H9 (cell line): ENCODE data around the gene CETP. TPM values are rescaled to one million over a fixed set of nuclear protein-coding genes. Genes with fewer than 3 reads are reported as not detected.

Experiments used
- DNase-seq: peaks from one replicate; pipeline ENCODE4 v3.0.0-alpha.2; 2017
- H2AFZ ChIP-seq: one replicate; pipeline ENCODE4 v1.6.1; 2013; ENCODE audit warnings: mild to moderate bottlenecking, low read length, control low read depth, moderate library complexity
- H2AK5ac ChIP-seq: 2 replicates; pipeline ENCODE4 v1.6.1; 2013; ENCODE audit warnings: low read length, control low read depth, mixed read lengths; ENCODE audit not compliant: insufficient read length
- H2BK120ac ChIP-seq: one replicate; pipeline ENCODE4 v1.6.1; 2013; ENCODE audit warnings: low read depth, mild to moderate bottlenecking, low read length, control low read depth, inconsistent platforms; ENCODE audit not compliant: poor library complexity, severe bottlenecking
- H2BK12ac ChIP-seq: 2 replicates; pipeline ENCODE4 v1.6.1; 2013; ENCODE audit warnings: low read length, control low read depth, mixed read lengths, low read depth; ENCODE audit not compliant: insufficient read length
- H2BK15ac ChIP-seq: 2 replicates; pipeline ENCODE4 v1.6.1; 2013; ENCODE audit warnings: low read depth, low read length, control low read depth
- H2BK20ac ChIP-seq: one replicate; pipeline ENCODE4 v1.6.1; 2013; ENCODE audit warnings: low read depth, mild to moderate bottlenecking, low read length, control low read depth, inconsistent platforms; ENCODE audit not compliant: poor library complexity, severe bottlenecking
- H2BK5ac ChIP-seq: 2 replicates; pipeline ENCODE4 v1.6.1; 2013; ENCODE audit warnings: low read length, control low read depth, mixed read lengths; ENCODE audit not compliant: insufficient read length
- H3K14ac ChIP-seq: 2 replicates; pipeline ENCODE4 v1.6.1; 2013; ENCODE audit warnings: low read length, control low read depth; ENCODE audit not compliant: insufficient read depth
- H3K18ac ChIP-seq: 2 replicates; pipeline ENCODE4 v1.6.1; 2013; ENCODE audit warnings: low read depth, mild to moderate bottlenecking, mixed read lengths, low read length, control low read depth; ENCODE audit not compliant: insufficient read length
- H3K23ac ChIP-seq: 2 replicates; pipeline ENCODE4 v1.6.1; 2013; ENCODE audit warnings: low read length, control low read depth, mixed read lengths, low read depth; ENCODE audit not compliant: insufficient read length
- H3K23me2 ChIP-seq: 2 replicates; pipeline ENCODE4 v1.6.1; 2013; ENCODE audit warnings: low read depth, mild to moderate bottlenecking, mixed read lengths, low read length, control low read depth; ENCODE audit not compliant: insufficient read length, poor library complexity, severe bottlenecking
- H3K27ac ChIP-seq: 2 replicates; pipeline ENCODE4 v1.5.1; 2013; ENCODE audit warnings: low read length, control low read depth, mixed read lengths, low read depth; ENCODE audit not compliant: insufficient read length
- H3K27me3 ChIP-seq: 2 replicates; pipeline ENCODE4 v1.6.1; 2013; ENCODE audit warnings: low read length, control low read depth, inconsistent platforms; ENCODE audit not compliant: insufficient read depth
- H3K4ac ChIP-seq: 2 replicates; pipeline ENCODE4 v1.6.1; 2013; ENCODE audit warnings: low read depth, mild to moderate bottlenecking, control low read depth, inconsistent platforms, low read length, moderate library complexity
- H3K4me1 ChIP-seq: 2 replicates; pipeline ENCODE4 v1.6.1; 2013; ENCODE audit warnings: low read length, control low read depth, inconsistent platforms; ENCODE audit not compliant: insufficient read depth
- H3K4me2 ChIP-seq: 2 replicates; pipeline ENCODE4 v1.6.1; 2013; ENCODE audit warnings: low read length, control low read depth, mixed read lengths; ENCODE audit not compliant: insufficient read length, insufficient read depth
- H3K56ac ChIP-seq: 2 replicates; pipeline ENCODE4 v1.6.1; 2013; ENCODE audit warnings: low read depth, mild to moderate bottlenecking, mixed read lengths, low read length, control low read depth; ENCODE audit not compliant: insufficient read length
- H3K79me1 ChIP-seq: 2 replicates; pipeline ENCODE4 v1.6.1; 2013; ENCODE audit warnings: low read depth, mild to moderate bottlenecking, moderate library complexity, low read length, control low read depth, inconsistent platforms; ENCODE audit not compliant: insufficient read depth, poor library complexity, severe bottlenecking
- H3K79me2 ChIP-seq: 2 replicates; pipeline ENCODE4 v1.6.1; 2013; ENCODE audit warnings: low read length, control low read depth, inconsistent platforms; ENCODE audit not compliant: insufficient read depth
- H3K9ac ChIP-seq: 2 replicates; pipeline ENCODE4 v1.6.1; 2013; ENCODE audit warnings: low read length, control low read depth, mixed read lengths; ENCODE audit not compliant: insufficient read length; ENCODE audit errors: extremely low read depth
- H3K9me3 ChIP-seq: one replicate; pipeline ENCODE4 v1.6.1; 2013; ENCODE audit warnings: low read depth, low read length, inconsistent platforms; ENCODE audit not compliant: control insufficient read depth
- H3T11ph ChIP-seq: one replicate; pipeline ENCODE4 v1.6.1; 2013; ENCODE audit warnings: mild to moderate bottlenecking, low read length, control low read depth, inconsistent platforms
- H4K20me1 ChIP-seq: one replicate; pipeline ENCODE4 v1.6.1; 2013; ENCODE audit not compliant: control insufficient read depth, insufficient read length, insufficient read depth
- H4K5ac ChIP-seq: 2 replicates; pipeline ENCODE4 v1.6.1; 2013; ENCODE audit warnings: low read depth, mild to moderate bottlenecking, mixed read lengths, low read length, control low read depth; ENCODE audit not compliant: insufficient read length
- H4K8ac ChIP-seq: replicated peaks from 2 replicates; pipeline ENCODE4 v1.6.1; 2013; ENCODE audit warnings: low read length, control low read depth, mixed read lengths, low read depth; ENCODE audit not compliant: insufficient read length
- H4K91ac ChIP-seq: 2 replicates; pipeline ENCODE4 v1.6.1; 2013; ENCODE audit warnings: low read depth, mild to moderate bottlenecking, moderate library complexity, mixed read lengths, low read length, control low read depth; ENCODE audit not compliant: insufficient read length
- H3K27ac Mint-ChIP-seq, 3 experiments: 2 replicates in 2 of 3; 3 replicates in 1 of 3; pipeline ENCODE4 v1.8.0; 2020 to 2021; ENCODE audit warnings: mixed read lengths in 3 of 3, mild to moderate bottlenecking in 1 of 3, moderate library complexity in 1 of 3
- H3K27me3 Mint-ChIP-seq: 2 replicates; pipeline ENCODE4 v1.8.0; 2021; ENCODE audit warnings: low read depth, mild to moderate bottlenecking, moderate library complexity, mixed read lengths
- H3K36me3 Mint-ChIP-seq, 3 experiments: 2 replicates in 2 of 3; 3 replicates in 1 of 3; pipeline ENCODE4 v1.8.0; 2020 to 2021; ENCODE audit warnings: low read depth in 3 of 3, mixed read lengths in 3 of 3; ENCODE audit not compliant: insufficient read depth in 1 of 3
- H3K4me1 Mint-ChIP-seq, 2 experiments: 2 replicates each; pipeline ENCODE4 v1.8.0; 2020; ENCODE audit warnings: mixed read lengths in 2 of 2
- H3K4me3 Mint-ChIP-seq, 2 experiments: 2 replicates in 1 of 2; 3 replicates in 1 of 2; pipeline ENCODE4 v1.8.0; 2020 to 2021; ENCODE audit warnings: mild to moderate bottlenecking in 2 of 2, mixed read lengths in 2 of 2, moderate library complexity in 1 of 2
- H3K9me3 Mint-ChIP-seq, 2 experiments: 2 replicates in 1 of 2; 3 replicates in 1 of 2; pipeline ENCODE4 v1.8.0; 2020; ENCODE audit warnings: mild to moderate bottlenecking in 2 of 2, mixed read lengths in 2 of 2, moderate library complexity in 1 of 2
- WGBS: extraction: QIAGEN DNeasy Blood & Tissue Kit; methylation state at CpG from one replicate; pipeline ENCODE4 v1.1.7; 2013; ENCODE audit warnings: missing lambda C conversion rate, low lambda C conversion rate, mixed read lengths; ENCODE audit not compliant: insufficient read length; ENCODE audit errors: extremely low coverage; 5-methylcytosine and 5-hydroxymethylcytosine counted together
- total RNA-seq: library from RNA; stranded (reverse); gene quantifications from 2 replicates; pipeline ENCODE4 v1.2.1, GENCODE V29; 2021
- TF ChIP-seq, protein P1 (sequence below): fragments of 200-600 bp; sonication (generic); conservative IDR thresholded peaks from 3 replicates; pipeline ENCODE4 v1.8.0; 2021; ENCODE audit warnings: antibody characterized with exemption, mild to moderate bottlenecking

Gene CETP
- total RNA-seq, 1 experiment from 2014 or later: not detected

DNA sequence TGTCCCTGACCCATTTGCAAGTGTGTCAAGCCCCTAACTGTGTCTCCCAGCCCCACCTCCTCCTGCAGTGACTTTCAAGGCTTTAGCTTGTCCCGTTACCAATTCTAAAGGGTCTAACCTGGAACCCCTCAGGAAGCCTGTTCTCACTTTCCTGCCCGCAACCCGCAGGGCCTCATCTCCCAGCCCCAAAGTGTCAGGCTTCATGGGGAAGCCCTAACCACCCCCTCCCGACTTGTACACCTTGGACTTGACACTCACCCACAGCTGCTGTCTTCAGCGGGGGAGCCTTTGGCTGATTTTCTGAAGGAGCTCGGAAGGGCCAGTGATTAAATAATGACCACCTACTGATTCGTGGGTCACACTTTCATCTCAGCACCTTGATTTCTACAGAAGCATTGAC is 60.7 kb downstream of the CETP start:
- H3K27me3 ChIP-seq: no peaks in the 10 kb centered on the region
- H4K5ac ChIP-seq: no peak overlapping the region
- no peaks in the 10 kb centered on the region for H3K79me2 ChIP-seq
- no peak overlapping the region for H3K14ac ChIP-seq
- H3K27ac Mint-ChIP-seq: no peak overlapping the region
- peaks cover 2 to 4% of the 10 kb centered on the region in 2 experiments; a peak in 2 of 4 replicates for H3K4me1 Mint-ChIP-seq
- H2AFZ ChIP-seq: no peak overlapping the region
- no peak overlapping the region for H2BK120ac ChIP-seq
- no peaks in the 10 kb centered on the region; the same call in none of the 2 replicates for H3K27me3 Mint-ChIP-seq
- no peak for DNase-seq
- H3K79me1 ChIP-seq: no peaks in the 10 kb centered on the region
- no peak overlapping the region for H3K18ac ChIP-seq
- no peak overlapping the region for H3K27ac ChIP-seq
- H3T11ph ChIP-seq: no peak overlapping the region
- no peak overlapping the region for H3K4me2 ChIP-seq
- H3K23ac ChIP-seq: no peak overlapping the region
- TF ChIP-seq, protein P1, sequence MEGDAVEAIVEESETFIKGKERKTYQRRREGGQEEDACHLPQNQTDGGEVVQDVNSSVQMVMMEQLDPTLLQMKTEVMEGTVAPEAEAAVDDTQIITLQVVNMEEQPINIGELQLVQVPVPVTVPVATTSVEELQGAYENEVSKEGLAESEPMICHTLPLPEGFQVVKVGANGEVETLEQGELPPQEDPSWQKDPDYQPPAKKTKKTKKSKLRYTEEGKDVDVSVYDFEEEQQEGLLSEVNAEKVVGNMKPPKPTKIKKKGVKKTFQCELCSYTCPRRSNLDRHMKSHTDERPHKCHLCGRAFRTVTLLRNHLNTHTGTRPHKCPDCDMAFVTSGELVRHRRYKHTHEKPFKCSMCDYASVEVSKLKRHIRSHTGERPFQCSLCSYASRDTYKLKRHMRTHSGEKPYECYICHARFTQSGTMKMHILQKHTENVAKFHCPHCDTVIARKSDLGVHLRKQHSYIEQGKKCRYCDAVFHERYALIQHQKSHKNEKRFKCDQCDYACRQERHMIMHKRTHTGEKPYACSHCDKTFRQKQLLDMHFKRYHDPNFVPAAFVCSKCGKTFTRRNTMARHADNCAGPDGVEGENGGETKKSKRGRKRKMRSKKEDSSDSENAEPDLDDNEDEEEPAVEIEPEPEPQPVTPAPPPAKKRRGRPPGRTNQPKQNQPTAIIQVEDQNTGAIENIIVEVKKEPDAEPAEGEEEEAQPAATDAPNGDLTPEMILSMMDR: no peak
- no peak overlapping the region for H4K8ac ChIP-seq
- H4K20me1 ChIP-seq: no peaks in the 10 kb centered on the region
- H3K4me1 ChIP-seq: no peaks in the 10 kb centered on the region
- no peak overlapping the region for H3K9ac ChIP-seq
- H2BK15ac ChIP-seq: no peak overlapping the region
- H3K23me2 ChIP-seq: no peaks in the 10 kb centered on the region
- H2AK5ac ChIP-seq: no peak overlapping the region
- WGBS: no CpG with 5 or more reads among the region's 7 CpGs
- no peak overlapping the region for H3K56ac ChIP-seq
- H3K9me3 Mint-ChIP-seq: no peaks in the 10 kb centered on the region
- H3K4ac ChIP-seq: no peak overlapping the region
- H4K91ac ChIP-seq: no peak overlapping the region
- no peak overlapping the region for H2BK12ac ChIP-seq
- H2BK20ac ChIP-seq: no peak overlapping the region
- no peak overlapping the region for H3K4me3 Mint-ChIP-seq
- H3K36me3 Mint-ChIP-seq: no peaks in the 10 kb centered on the region
- no peak overlapping the region for H2BK5ac ChIP-seq
- H3K9me3 ChIP-seq: no peaks in the 10 kb centered on the region
